GM18951 (cell line): ENCODE data around the gene TMEM38B.

Source experiments
- POLR2A ChIP-seq: IDR thresholded peaks from 4 replicates; pipeline ENCODE4 v1.6.1; 2011; ENCODE audit warnings: mild to moderate bottlenecking; ENCODE audit not compliant: insufficient read length, insufficient read depth; ENCODE audit errors: extremely low read depth
- in situ Hi-C: fragments of 300-500 bp; cut with MboI; formaldehyde crosslinking; loops from one replicate; pipeline ENCODE4 v1.12.0; 2022; ENCODE audit warnings: low sequenced_read_pairs, mixed read lengths, inconsistent platforms; ENCODE audit not compliant: unreplicated experiment

The TMEM38B gene, protein sequence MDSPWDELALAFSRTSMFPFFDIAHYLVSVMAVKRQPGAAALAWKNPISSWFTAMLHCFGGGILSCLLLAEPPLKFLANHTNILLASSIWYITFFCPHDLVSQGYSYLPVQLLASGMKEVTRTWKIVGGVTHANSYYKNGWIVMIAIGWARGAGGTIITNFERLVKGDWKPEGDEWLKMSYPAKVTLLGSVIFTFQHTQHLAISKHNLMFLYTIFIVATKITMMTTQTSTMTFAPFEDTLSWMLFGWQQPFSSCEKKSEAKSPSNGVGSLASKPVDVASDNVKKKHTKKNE

DNA sequence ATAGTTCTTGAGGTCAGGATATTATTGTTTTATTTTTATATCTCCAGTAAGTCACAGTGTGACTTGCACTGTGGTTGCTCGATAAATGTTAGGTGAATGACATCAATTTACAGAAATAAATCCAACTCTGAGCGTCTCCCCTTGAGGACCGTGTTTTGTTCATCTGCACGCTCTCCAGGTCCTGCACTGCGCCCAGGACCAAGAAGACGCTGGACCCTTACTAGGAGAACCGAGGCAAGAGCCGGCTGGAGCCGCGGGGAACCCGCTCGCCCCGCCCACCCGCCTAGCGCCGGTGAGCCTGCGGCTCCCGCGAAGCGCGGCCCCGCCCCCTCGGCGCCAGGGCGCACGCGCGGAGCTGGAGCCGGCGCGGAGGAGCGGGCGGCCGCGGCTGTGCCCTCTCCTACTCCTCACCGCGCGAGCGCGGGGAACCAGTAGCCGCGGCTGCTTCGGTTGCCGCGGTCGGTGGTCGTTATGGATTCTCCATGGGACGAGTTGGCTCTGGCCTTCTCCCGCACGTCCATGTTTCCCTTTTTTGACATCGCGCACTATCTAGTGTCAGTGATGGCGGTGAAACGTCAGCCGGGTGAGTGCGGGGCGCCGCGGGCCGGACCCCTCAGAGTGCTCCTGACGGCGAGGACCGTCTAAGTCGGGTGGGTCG lies at the start of gene TMEM38B:
TMEM38B (plus strand) TSS at position 352 of the 658 bp plus-strand sequence; CDS start at position 472, 120 bp downstream.
- in situ Hi-C loops: no loop called here
- TF ChIP-seq POLR2A: peak; percentile 81

DNA sequence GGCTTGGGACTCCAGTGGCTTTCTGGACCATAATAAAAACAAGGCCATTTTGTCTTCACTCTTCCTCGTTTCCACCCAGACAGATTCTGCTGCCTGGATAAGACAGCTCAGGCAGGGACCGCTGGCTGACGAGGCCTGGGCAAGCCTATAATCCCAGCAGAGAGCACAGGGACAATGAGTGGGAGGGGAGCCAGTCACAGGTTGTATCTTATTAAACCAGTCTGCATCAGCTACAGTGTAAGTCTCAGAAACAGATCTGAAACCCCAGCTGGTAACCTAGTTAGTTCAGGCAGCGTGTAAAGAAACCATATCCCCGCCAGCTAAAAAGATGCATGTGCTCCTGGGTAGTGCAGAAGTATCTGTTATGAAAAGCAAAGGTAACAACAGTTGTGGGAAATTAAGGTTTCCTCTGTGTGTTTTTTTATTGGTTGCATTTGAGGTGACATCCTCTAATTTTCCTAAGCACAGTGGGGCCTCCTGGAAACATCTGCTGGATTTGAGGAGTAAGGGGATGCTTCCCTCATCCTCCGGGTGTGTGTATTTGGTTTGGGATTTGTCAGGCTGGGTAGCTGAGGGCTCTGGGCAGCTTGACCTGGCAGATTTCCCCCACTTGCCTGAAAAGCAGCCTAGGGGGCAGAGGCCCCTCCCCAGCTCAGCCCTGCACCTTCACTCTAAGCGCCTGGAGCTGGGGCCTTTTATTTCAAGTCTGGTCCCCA lies 47.3 kb upstream of the TMEM38B start:
- TF ChIP-seq POLR2A: no peak
- in situ Hi-C loops: no loop called here

DNA sequence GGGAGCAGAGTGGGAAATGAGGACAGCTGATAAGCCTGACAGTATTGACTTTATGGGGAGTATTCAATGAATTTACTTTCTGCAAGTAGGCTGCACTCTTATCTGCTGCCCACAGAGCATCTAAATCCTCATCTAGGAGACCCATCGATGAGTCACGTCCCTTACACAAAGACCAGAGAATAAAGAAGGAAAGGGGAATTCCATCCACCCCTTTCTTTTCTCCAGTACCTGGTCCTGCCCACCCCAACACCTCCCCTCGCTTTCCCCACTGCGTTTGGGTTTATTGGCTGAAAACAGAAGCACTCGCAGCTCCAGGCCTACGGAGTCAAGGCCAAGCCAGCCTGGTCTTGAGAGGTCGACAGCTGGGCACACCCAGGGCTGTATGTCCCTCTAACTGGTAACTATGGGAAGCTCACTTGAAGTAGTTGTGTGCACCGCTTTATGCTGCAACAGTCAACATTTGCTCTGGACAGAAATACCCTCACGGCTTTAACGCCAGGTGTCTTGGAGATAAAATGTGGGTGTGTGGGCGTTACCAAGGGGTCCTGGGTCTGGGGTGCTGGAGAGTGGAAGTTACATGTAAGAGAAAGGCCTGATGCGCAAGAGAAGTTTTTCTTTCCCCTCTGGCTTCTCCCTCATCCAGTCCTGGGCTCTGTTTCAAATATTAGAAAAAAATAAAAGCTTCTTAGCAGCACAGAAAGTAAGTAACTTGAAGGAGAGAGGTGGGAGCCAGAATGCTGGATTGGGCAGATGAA lies 46.6 kb upstream of the TMEM38B start:
- in situ Hi-C loops: no loop called here
- TF ChIP-seq POLR2A: no peak

DNA sequence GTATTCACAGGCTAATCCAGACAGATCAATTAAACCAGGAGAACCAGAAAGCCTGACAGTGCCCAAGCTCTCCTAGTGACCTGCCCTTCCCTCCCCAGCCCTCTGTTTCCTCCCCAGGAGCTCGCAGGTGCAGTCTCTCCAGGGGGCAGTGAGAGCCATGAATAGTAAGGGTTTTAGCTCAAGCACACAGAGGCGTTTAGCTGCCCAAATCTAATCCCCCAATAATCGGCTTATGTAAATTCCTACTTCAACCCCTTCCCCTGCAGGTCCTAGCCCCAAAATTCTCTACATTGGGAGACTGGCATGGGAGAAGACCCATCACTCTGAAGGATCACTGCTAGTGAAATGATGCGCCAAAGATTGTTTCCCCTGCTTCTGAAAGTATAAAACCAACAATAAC lies 42.5 kb upstream of the TMEM38B start:
- TF ChIP-seq POLR2A: no peak
- in situ Hi-C loops: no loop called here

DNA sequence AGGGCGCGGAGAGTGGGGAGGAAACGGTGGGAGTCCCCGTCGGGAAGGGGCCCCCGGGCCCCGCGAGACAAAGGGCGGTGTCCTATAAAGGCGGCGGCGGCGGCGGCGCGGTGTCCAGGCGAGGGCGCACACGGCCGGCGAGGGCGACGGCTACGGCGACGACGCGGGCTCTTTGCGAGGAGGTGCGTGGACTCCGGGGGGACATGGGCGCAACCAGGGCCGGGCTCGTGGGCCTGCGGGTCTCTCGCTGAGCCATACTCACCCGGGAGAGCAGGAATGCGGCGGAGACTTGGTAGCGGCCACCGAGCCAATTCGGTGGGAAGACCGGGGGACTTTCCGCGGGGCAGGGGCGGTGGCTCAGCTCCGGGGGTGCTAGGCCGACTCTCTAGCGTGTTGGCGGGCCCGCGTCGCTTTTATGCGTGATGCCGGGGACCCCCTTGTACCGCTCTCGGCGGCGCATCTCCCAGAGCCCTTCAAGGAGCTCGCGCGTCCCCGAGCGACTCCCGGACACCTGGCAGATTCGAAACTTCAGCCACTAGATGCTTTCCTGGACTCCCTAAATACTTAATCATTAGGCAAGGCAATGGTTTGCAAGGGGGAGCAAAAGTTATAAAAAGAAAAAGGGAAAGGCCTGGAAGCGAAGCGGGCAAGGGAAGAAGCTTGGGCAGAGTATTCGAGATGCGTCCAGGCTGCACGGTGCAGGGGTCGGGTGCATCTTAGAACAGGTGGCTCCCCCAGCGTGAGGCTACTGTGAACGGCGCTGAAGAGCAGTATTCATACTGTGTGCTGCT lies 38.0 kb upstream of the TMEM38B start:
- in situ Hi-C loops: no loop called here
- TF ChIP-seq POLR2A: no peak

DNA sequence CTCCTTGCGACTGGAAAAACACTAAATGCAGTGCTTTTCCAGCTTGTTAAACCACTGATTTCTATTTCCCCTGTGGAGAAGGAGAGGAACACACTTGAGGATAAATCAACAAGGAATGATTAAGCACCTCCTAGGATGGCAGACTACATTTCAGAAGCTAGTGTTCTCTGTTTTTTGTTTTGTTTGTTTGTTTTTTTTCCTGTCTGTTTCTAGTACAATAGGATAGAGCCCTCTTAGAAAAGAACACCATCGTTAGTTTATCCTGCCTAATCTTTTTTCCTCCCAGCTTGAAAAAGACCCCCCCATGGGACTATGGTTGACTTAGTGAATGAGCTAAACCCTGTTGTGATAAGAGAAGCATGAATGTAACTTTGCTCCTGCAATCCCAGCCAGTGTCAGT lies 36.0 kb upstream of the TMEM38B start:
- in situ Hi-C loops: no loop called here
- TF ChIP-seq POLR2A: no peak

DNA sequence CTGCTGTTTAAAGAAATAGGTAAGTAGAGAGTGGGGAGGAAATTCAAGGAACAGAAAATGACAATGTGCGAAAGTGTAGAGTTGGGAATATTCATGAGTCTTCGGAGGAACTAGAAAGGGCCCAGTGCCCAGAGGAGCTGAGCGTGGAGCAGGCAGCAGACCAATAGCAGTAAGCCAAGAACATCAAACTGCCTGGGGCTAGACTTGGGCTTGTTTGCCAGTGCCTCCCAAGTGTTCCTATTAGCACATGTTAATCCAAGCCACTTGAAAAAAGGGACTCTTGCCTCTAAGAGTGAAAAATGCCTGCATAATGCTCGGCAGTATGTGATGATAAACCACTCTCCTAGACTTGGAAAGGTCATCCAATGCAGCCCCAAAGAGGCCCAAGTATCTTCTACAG lies 33.3 kb upstream of the TMEM38B start:
- in situ Hi-C loops: no loop called here
- TF ChIP-seq POLR2A: no peak

DNA sequence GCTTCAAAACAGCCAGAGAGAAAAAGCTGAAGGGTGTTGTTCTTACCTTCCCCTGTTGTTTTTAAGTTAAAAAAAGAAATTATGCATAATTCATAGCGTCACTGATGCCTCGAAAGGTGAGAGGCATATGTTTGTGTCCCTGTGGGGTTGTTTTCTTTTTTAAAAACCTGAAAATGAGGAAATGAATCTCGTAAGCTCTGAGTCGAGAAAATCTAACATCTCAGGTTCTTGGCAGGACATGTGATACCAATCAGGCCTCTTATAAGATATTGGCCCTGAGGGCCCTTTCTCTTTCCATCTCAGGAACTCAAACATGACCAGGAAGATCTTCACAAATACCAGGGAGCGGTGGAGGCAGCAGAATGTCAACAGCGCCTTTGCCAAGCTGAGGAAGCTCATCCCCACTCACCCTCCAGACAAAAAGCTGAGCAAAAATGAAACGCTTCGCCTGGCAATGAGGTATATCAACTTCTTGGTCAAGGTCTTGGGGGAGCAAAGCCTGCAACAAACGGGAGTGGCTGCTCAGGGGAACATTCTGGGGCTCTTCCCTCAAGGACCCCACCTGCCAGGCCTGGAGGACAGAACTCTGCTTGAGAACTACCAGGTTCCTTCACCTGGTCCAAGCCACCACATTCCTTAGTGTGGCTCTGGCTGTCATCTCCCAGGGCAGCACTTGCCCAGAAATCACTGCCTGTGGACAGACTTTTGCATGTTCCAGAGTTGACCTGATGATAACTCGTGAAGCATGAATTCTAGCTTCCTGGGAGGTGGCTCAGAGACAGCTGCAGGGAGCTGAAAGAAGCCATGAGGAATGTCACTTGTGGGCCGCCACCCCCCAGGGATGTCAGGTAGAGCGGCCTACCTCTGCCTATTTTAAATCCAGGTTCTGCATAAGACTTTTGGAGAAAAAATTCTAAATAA lies 31.9 kb upstream of the TMEM38B start, which contains the start of gene TAL2:
TAL2 (plus strand) TSS at position 274 of the 921 bp plus-strand sequence; CDS start at position 314, 40 bp downstream.
- in situ Hi-C loops: no loop called here
- no peak for TF ChIP-seq POLR2A

DNA sequence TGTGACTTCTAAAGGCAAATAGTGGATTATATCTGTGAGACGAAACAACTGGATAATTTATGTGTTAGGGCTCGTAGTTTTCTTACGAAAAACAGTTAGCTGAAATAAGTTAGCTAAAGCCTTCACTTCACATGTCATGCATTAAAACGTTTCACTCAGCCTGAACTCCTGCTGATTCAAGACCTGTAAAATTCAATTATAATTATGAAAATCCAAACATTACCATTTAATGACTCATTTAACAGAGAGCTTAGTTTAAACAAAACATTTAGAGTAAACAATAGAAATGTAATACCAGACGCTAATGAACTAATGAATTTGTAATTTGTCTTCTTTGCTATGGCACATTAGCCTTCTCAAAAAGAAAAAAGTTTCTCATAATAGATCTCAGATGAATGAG lies 30.4 kb upstream of the TMEM38B start:
- no peak for TF ChIP-seq POLR2A
- in situ Hi-C loops: no loop called here

DNA sequence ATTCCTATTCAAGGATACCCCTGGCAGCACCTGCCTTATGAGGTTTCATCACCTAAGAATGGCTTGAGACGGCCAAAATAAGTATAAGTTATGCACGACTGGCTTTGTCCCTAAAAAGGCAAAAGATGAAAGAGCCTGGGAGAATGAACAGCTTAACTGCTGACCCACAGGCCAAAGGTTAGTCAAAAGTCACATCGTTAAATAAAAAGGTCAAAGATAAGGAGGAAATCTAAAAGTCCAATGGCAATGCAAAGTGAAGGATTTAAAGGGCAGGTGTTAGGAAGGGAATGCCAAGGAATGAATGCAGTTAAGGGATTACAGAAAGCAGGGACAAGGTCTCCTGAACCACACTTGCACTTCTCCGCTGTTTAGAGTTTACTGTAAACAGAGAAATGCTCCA lies 26.5 kb upstream of the TMEM38B start:
- in situ Hi-C loops: loop anchor here (5.0 kb wide), 1 partner anchor 44 kb away; no protein-coding TSS in a partner anchor
- no peak for TF ChIP-seq POLR2A

DNA sequence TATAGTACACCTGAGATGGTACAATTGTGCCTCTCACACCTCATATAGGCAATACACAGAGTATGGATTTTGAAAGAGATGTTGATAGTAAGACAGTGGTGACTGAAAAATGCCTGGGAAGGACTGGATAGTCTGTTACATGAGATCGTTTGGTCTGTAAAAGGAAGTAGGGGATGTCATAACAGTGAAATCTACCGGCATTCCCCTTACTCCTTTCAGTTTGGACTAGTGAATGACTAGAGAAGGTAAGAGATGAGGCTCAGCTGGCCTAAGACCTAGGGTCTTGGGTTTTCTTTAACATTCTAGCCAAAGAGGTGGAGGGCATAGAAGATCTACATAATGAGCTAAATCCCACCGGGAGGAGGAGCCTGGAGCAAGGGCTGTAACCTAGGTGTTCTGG lies 24.0 kb upstream of the TMEM38B start:
- in situ Hi-C loops: no loop called here
- TF ChIP-seq POLR2A: no peak
